HG03280 (cell line): ENCODE data around the gene PMEPA1.
A peak's percentile ranks its signal among the peaks of the same experiment; 100 is the strongest.

Experiments used
- ATAC-seq: cut with Tn5 transposase; IDR thresholded peaks from one replicate; pipeline ENCODE4 v1.9.1; 2021; ENCODE audit warnings: mild to moderate bottlenecking, moderate library complexity; ENCODE audit not compliant: unreplicated experiment

The PMEPA1 gene

GRCh38 chr20:57737349-57737748 is 27.5 kb upstream of the PMEPA1 start:
- ATAC-seq: no peak

- ATAC-seq: no peak
Measured at GRCh38 chr20:57736738-57737347, 27.0 kb upstream of the PMEPA1 start.

GRCh38 chr20:57735831-57736737 is 26.3 kb upstream of the PMEPA1 start:
- no peak for ATAC-seq

GRCh38 chr20:57734754-57735153 is 24.9 kb upstream of the PMEPA1 start:
- no peak for ATAC-seq

GRCh38 chr20:57732226-57732625 is 22.4 kb upstream of the PMEPA1 start:
- ATAC-seq: no peak

GRCh38 chr20:57728762-57729161 is 18.9 kb upstream of the PMEPA1 start:
- ATAC-seq: no peak

GRCh38 chr20:57727863-57728262 is 18.0 kb upstream of the PMEPA1 start:
- ATAC-seq: no peak

GRCh38 chr20:57725636-57726035 is 15.8 kb upstream of the PMEPA1 start:
- ATAC-seq: no peak

- ATAC-seq: no peak
Measured at GRCh38 chr20:57724610-57725405, 15.0 kb upstream of the PMEPA1 start.

GRCh38 chr20:57723816-57724215 is 14.0 kb upstream of the PMEPA1 start:
- ATAC-seq: no peak

- ATAC-seq: no peak
Measured at GRCh38 chr20:57719951-57720350, 10.1 kb upstream of the PMEPA1 start.

GRCh38 chr20:57718490-57719009 is 8.7 kb upstream of the PMEPA1 start:
- ATAC-seq: peak; percentile 88

GRCh38 chr20:57717797-57718196 is 8.0 kb upstream of the PMEPA1 start:
- ATAC-seq: no peak

GRCh38 chr20:57716901-57717300 is 7.1 kb upstream of the PMEPA1 start:
- ATAC-seq: no peak

- ATAC-seq: no peak
Measured at GRCh38 chr20:57716202-57716601, 6.4 kb upstream of the PMEPA1 start.

- no peak for ATAC-seq
Measured at GRCh38 chr20:57715268-57715904, 5.6 kb upstream of the PMEPA1 start.

GRCh38 chr20:57714409-57715267 is 4.8 kb upstream of the PMEPA1 start:
- ATAC-seq: no peak

- no peak for ATAC-seq
Measured at GRCh38 chr20:57713951-57714350, 4.1 kb upstream of the PMEPA1 start.

GRCh38 chr20:57713505-57713903 is 3.7 kb upstream of the PMEPA1 start:
- no peak for ATAC-seq
